Activated CD4-positive, CD25-positive, alpha-beta regulatory T cell (primary cell): Measurements from ENCODE around the gene HSP90AA1.
"Not testable (repeated sequence)": the region's sequence is repeated elsewhere in the genome, so short reads cannot be mapped to it uniquely, and the experiment has no call there.

ENCODE experiments used
- DNase-seq, 4 experiments: peaks; one replicate each; lab custom pipeline; 2025; lab: John Stamatoyannopoulos, UW

The HSP90AA1 gene

GRCh38 chr14:102094101-102094500 lies 7.3 kb upstream of the HSP90AA1 start:
- no peak for DNase-seq

- no peak for DNase-seq
Observed at GRCh38 chr14:102092806-102093205, 6.0 kb upstream of the HSP90AA1 start.

- no peak for DNase-seq
Observed at GRCh38 chr14:102090713-102091112, 3.9 kb upstream of the HSP90AA1 start.

- DNase-seq, result no peak
Observed at GRCh38 chr14:102089621-102090343, 2.9 kb upstream of the HSP90AA1 start.

GRCh38 chr14:102088012-102088792 lies 1.4 kb upstream of the HSP90AA1 start:
- peak in 3 of 4 experiments; percentile 14 to 32 (median 24) for DNase-seq

GRCh38 chr14:102087762-102088011 lies 843 bp upstream of the HSP90AA1 start:
- DNase-seq, result no peak

GRCh38 chr14:102086709-102086971 lies 204 bp downstream of the HSP90AA1 start:
- no peak for DNase-seq

GRCh38 chr14:102085948-102086708 lies 716 bp downstream of the HSP90AA1 start:
- peak in 3 of 4 experiments; percentile 15 to 60 (median 51) for DNase-seq

GRCh38 chr14:102085488-102085887 lies 1.4 kb downstream of the HSP90AA1 start:
- no peak for DNase-seq

GRCh38 chr14:102084931-102085330 lies 1.9 kb downstream of the HSP90AA1 start:
- no peak for DNase-seq

- not testable (repeated sequence) for DNase-seq
Observed at GRCh38 chr14:102084522-102084921, 2.3 kb downstream of the HSP90AA1 start.

GRCh38 chr14:102081231-102082080 lies 5.4 kb downstream of the HSP90AA1 start:
- no peak for DNase-seq

- no peak for DNase-seq
Observed at GRCh38 chr14:102080183-102081080, 6.4 kb downstream of the HSP90AA1 start.

GRCh38 chr14:102079700-102079979 lies 7.2 kb downstream of the HSP90AA1 start:
- no peak for DNase-seq

- no peak for DNase-seq
Observed at GRCh38 chr14:102078831-102079699, 7.8 kb downstream of the HSP90AA1 start.

- DNase-seq, result not testable (repeated sequence)
Observed at GRCh38 chr14:102078361-102078791, 8.5 kb downstream of the HSP90AA1 start.

- DNase-seq, result no peak
Observed at GRCh38 chr14:102077382-102077709, 9.5 kb downstream of the HSP90AA1 start.

GRCh38 chr14:102075155-102075554 lies 11.7 kb downstream of the HSP90AA1 start:
- DNase-seq, result no peak

- no peak for DNase-seq
Observed at GRCh38 chr14:102074415-102074964, 12.4 kb downstream of the HSP90AA1 start.
